ENCODE results near the gene FXYD3.
A peak's percentile ranks its signal among the peaks of the same experiment; 100 is the strongest.

The FXYD3 gene

GRCh38 chr19:35090160-35090505 lies 25.5 kb upstream of the FXYD3 start:
- Histone ChIP-seq H3K4me1 (ENCODE audit: low read length) (peaks cover 16% of the 10 kb centered on the region), H4K20me1 (ENCODE audit: insufficient read depth, low read length) (no peaks in the 10 kb centered on the region), H3K36me3 (replicated peaks; ENCODE audit: low read depth, low read length) (no peaks in the 10 kb centered on the region), H2AFZ (ENCODE audit: low read depth, low read length) (no peak overlapping the region), H3K4me2 (ENCODE audit: low read length) (peak overlapping the region; percentile 43), H3K79me2 (ENCODE audit: low read length) (no peaks in the 10 kb centered on the region), H3K9me3 (ENCODE audit: insufficient read depth, low read length) (no peaks in the 10 kb centered on the region), H3K4me3 (ENCODE audit: low read length) (0 out of 2 replicates have a peak overlapping the region, but pooled peaks have one; percentile 26), H3K27me3 (ENCODE audit: low read depth, low read length) (no peaks in the 10 kb centered on the region; the same call in 1 of the 2 replicates), H3K9ac (ENCODE audit: low read length) (no peak overlapping the region), H3K27ac (ENCODE audit: low read length) (no peak overlapping the region)
- TF ChIP-seq EZH2phosphoT487 (IDR thresholded peaks at IDR 0.05; ENCODE audit: low read depth), result no peak
- TF ChIP-seq CTCF (IDR thresholded peaks at IDR 0.05; ENCODE audit: low read depth, low read length), result no peak

GRCh38 chr19:35090506-35091214 lies 25.0 kb upstream of the FXYD3 start:
- Histone ChIP-seq H2AFZ (ENCODE audit: low read depth, low read length) (peak overlapping the region; percentile 23; the same call in 1 of the 2 replicates), H3K27ac (ENCODE audit: low read length) (no peak overlapping the region), H3K79me2 (ENCODE audit: low read length) (no peaks in the 10 kb centered on the region), H3K9me3 (ENCODE audit: insufficient read depth, low read length) (no peaks in the 10 kb centered on the region), H3K4me2 (ENCODE audit: low read length) (peak overlapping the region; percentile 43), H3K4me3 (ENCODE audit: low read length) (peak overlapping the region; percentile 35), H3K36me3 (replicated peaks; ENCODE audit: low read depth, low read length) (no peaks in the 10 kb centered on the region), H3K4me1 (ENCODE audit: low read length) (peaks cover 11% of the 10 kb centered on the region), H4K20me1 (ENCODE audit: insufficient read depth, low read length) (no peaks in the 10 kb centered on the region), H3K27me3 (ENCODE audit: low read depth, low read length) (no peaks in the 10 kb centered on the region; the same call in 1 of the 2 replicates), H3K9ac (ENCODE audit: low read length) (no peak overlapping the region)
- TF ChIP-seq CTCF (IDR thresholded peaks at IDR 0.05; ENCODE audit: low read depth, low read length), result peak; percentile 68
- TF ChIP-seq EZH2phosphoT487 (IDR thresholded peaks at IDR 0.05; ENCODE audit: low read depth), result no peak

DNA sequence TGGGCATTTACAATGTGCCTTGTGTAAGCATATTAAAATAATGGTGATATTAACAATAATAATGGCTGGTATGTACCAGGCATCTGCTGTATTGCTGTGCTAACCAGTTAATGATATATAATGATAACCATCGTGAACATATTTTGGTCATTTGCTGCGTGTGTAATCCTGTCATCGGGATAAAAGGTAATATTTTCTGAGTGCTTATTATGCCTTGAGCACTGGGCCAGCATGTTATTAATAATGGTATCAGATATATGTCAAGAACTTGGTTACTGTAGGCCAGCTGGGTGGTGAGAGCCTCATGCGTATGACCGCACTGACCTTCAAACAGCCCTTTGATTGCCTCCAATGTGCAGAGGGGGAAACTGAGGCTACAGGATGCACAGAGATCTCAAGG lies 22.2 kb upstream of the FXYD3 start:
- TF ChIP-seq CTCF (IDR thresholded peaks at IDR 0.05; ENCODE audit: low read depth, low read length) (no peak), EZH2phosphoT487 (IDR thresholded peaks at IDR 0.05; ENCODE audit: low read depth) (no peak)
- Histone ChIP-seq H3K9me3 (ENCODE audit: insufficient read depth, low read length) (no peaks in the 10 kb centered on the region), H3K9ac (ENCODE audit: low read length) (no peak overlapping the region), H3K4me3 (ENCODE audit: low read length) (no peak overlapping the region), H3K4me1 (ENCODE audit: low read length) (no peaks in the 10 kb centered on the region), H2AFZ (ENCODE audit: low read depth, low read length) (no peak overlapping the region), H4K20me1 (ENCODE audit: insufficient read depth, low read length) (no peaks in the 10 kb centered on the region), H3K27ac (ENCODE audit: low read length) (no peak overlapping the region), H3K79me2 (ENCODE audit: low read length) (no peaks in the 10 kb centered on the region), H3K36me3 (replicated peaks; ENCODE audit: low read depth, low read length) (no peaks in the 10 kb centered on the region), H3K27me3 (ENCODE audit: low read depth, low read length) (no peaks in the 10 kb centered on the region; the same call in 1 of the 2 replicates), H3K4me2 (ENCODE audit: low read length) (no peak overlapping the region)

DNA sequence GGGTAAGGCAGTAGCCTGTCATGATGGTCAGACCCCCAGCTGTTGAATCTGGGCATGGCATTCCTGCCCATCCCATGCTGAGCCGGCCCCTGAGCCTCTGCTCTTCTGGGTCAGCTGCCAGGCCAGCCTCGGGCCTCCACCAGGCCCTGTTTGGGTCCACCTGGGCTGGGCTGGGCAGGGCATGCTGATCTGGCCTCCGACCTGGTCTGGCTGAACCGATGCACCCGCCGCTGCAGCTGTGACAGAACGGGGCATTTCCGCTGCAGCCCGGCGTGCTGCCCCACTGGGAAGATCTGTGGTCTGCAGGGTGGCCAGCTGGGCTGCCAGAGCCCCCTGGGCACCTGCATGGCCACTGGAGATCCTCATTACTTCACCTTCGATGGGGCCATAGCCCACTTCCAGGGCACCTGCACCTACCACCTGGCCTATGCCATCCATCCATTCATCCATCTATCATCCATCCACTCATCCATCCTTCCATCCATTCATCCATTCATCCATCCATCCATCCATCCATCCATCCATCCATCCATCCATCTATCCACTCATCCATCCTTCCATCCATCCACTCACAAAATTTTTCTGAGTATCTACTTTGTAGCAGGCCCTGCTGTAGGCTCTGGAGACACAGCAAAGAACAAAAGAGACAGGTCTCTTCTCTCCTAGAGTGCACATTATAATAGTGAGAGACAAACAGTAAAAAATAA lies 21.5 kb upstream of the FXYD3 start:
- no peak overlapping the region for H3K4me3 ChIP-seq (ENCODE audit: low read length)
- no peaks in the 10 kb centered on the region; the same call in 1 of the 2 replicates for H3K27me3 ChIP-seq (ENCODE audit: low read depth, low read length)
- no peaks in the 10 kb centered on the region for H3K79me2 ChIP-seq (ENCODE audit: low read length)
- TF ChIP-seq EZH2phosphoT487 (IDR thresholded peaks at IDR 0.05; ENCODE audit: low read depth) (no peak), CTCF (IDR thresholded peaks at IDR 0.05; ENCODE audit: low read depth, low read length) (no peak)
- H4K20me1 ChIP-seq (ENCODE audit: insufficient read depth, low read length), result no peaks in the 10 kb centered on the region
- no peak overlapping the region for H3K27ac ChIP-seq (ENCODE audit: low read length)
- no peaks in the 10 kb centered on the region for H3K36me3 ChIP-seq (replicated peaks; ENCODE audit: low read depth, low read length)
- no peak overlapping the region for H3K4me2 ChIP-seq (ENCODE audit: low read length)
- H3K4me1 ChIP-seq (ENCODE audit: low read length), result no peaks in the 10 kb centered on the region
- H3K9ac ChIP-seq (ENCODE audit: low read length), result no peak overlapping the region
- no peak overlapping the region for H2AFZ ChIP-seq (ENCODE audit: low read depth, low read length)
- H3K9me3 ChIP-seq (ENCODE audit: insufficient read depth, low read length), result no peaks in the 10 kb centered on the region

Data from OCI-LY3 (cell line).